Measurements from ENCODE around the gene PGM2L1. TPM values are rescaled to one million over a fixed set of nuclear protein-coding genes. Genes with fewer than 3 reads are reported as not detected.

PGM2L1 gene
- total and polyA plus RNA-seq, 10 donors = 0.37 to 7.1 (median 4.9) TPM

DNA sequence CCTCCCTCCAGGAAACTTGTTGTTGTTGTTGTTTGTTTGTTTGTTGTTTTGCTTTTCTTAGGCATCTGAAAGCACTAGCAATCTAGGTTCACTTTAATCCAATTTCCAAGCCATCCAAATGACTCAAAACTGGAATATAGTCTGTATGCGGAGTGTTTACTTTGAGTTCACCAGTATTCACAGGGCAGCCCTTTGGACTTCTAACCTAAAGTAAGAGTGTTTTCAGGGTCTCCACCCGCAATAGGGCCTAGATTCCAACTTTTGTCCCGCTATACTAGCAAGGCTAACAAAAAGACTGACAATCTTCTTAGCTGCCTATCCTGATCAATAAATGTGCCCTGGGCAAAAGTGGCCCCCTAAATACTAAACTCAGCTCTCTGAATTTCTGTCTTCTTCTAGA lies 13.6 kb downstream of the PGM2L1 start:
- intact Hi-C loops (cut with DNase I; ENCODE audit: low total_unique reads) = no loop called here
- 97 to 99% (median 98%) methylated on average over 3 of the region's 3 CpGs for WGBS, 5 donors
- no peaks in the 10 kb centered on the region for H3K9me3 ChIP-seq
- TF ChIP-seq POLR2AphosphoS5 (IDR thresholded peaks at IDR 0.05) (no peak), POLR2A (IDR thresholded peaks at IDR 0.05) (no peak), CTCF (IDR thresholded peaks at IDR 0.05 in 8 of 11, conservative IDR thresholded peaks at IDR 0.05 in 3 of 11) (no peak)
- no peak overlapping the region for H3K27ac ChIP-seq
- H3K4me3 ChIP-seq = no peak overlapping the region
- no peaks in the 10 kb centered on the region for H3K36me3 ChIP-seq
- no peaks in the 10 kb centered on the region for H3K27me3 ChIP-seq (replicated peaks in 1 of 7)
- peaks cover 0 to 8% (median 0%) of the 10 kb centered on the region in 6 donors for H3K4me1 ChIP-seq
- no peak for DNase-seq

GRCh38 chr11:74380746-74381439 lies 17.3 kb downstream of the PGM2L1 start:
- H3K27me3 ChIP-seq (replicated peaks in 1 of 7) = no peaks in the 10 kb centered on the region
- intact Hi-C loops (cut with DNase I; ENCODE audit: low total_unique reads) = no loop called here
- WGBS, 5 donors = 91 to 100% (median 96%) methylated on average over 1 of the region's 1 CpG
- H3K27ac ChIP-seq = no peak overlapping the region
- no peaks in the 10 kb centered on the region for H3K36me3 ChIP-seq
- no peaks in the 10 kb centered on the region for H3K9me3 ChIP-seq
- no peak for TF ChIP-seq POLR2AphosphoS5 (IDR thresholded peaks at IDR 0.05)
- no peak for TF ChIP-seq CTCF (IDR thresholded peaks at IDR 0.05 in 8 of 11, conservative IDR thresholded peaks at IDR 0.05 in 3 of 11)
- no peak for TF ChIP-seq POLR2A (IDR thresholded peaks at IDR 0.05)
- no peaks in the 10 kb centered on the region for H3K4me1 ChIP-seq
- no peak overlapping the region for H3K4me3 ChIP-seq
- no peak for DNase-seq

DNA sequence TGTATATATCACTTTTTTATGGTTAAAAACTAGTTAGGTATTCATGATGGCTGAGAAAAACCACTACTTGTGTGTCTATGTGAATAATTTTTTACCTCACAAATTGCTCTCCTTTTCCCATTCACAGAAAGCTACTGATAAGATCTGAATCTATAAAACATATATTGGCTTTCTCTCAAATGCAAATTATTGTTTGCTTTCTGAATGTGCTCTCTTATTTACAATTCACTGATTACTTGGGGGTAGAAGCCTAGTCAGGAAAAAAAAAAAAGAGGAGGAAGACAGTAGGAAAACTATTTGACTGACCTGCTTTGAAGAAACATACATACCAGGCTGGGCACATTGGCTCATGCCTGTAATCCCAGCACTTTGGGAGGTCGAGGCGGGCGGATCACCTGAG lies 20.5 kb downstream of the PGM2L1 start:
- DNase-seq = no peak
- Histone ChIP-seq H3K27ac (no peak overlapping the region), H3K9me3 (no peaks in the 10 kb centered on the region), H3K4me3 (no peak overlapping the region), H3K27me3 (replicated peaks in 1 of 7) (no peaks in the 10 kb centered on the region), H3K36me3 (peaks cover 0 to 15% (median 0%) of the 10 kb centered on the region in 6 donors), H3K4me1 (no peaks in the 10 kb centered on the region)
- intact Hi-C loops (cut with DNase I; ENCODE audit: low total_unique reads) = no loop called here
- 92 to 96% (median 96%) methylated on average over 3 of the region's 3 CpGs for WGBS, 5 donors
- TF ChIP-seq POLR2A (IDR thresholded peaks at IDR 0.05) = no peak
- no peak for TF ChIP-seq CTCF (IDR thresholded peaks at IDR 0.05 in 8 of 11, conservative IDR thresholded peaks at IDR 0.05 in 3 of 11)
- no peak for TF ChIP-seq POLR2AphosphoS5 (IDR thresholded peaks at IDR 0.05)

GRCh38 chr11:74373382-74373781 lies 24.9 kb downstream of the PGM2L1 start:
- no peaks in the 10 kb centered on the region for H3K9me3 ChIP-seq
- DNase-seq = no peak
- H3K4me3 ChIP-seq = no peak overlapping the region
- TF ChIP-seq CTCF (IDR thresholded peaks at IDR 0.05 in 8 of 11, conservative IDR thresholded peaks at IDR 0.05 in 3 of 11) (no peak), POLR2AphosphoS5 (IDR thresholded peaks at IDR 0.05) (no peak), POLR2A (IDR thresholded peaks at IDR 0.05) (no peak)
- no peaks in the 10 kb centered on the region for H3K4me1 ChIP-seq
- H3K27me3 ChIP-seq (replicated peaks in 1 of 7) = no peaks in the 10 kb centered on the region
- intact Hi-C loops (cut with DNase I; ENCODE audit: low total_unique reads) = no loop called here
- H3K27ac ChIP-seq = no peak overlapping the region
- peaks cover 0 to 21% (median under 1%) of the 10 kb centered on the region in 6 donors for H3K36me3 ChIP-seq
